H1 (cell line): ENCODE measurements around the gene SCAMP3. TPM values are rescaled to one million over a fixed set of nuclear protein-coding genes. Genes with fewer than 3 reads are reported as not detected.

Experiments
- NANOG ChIP-seq: IDR thresholded peaks from 2 replicates; pipeline ENCODE4 v1.6.1; 2011; ENCODE audit warnings: low read length, low read depth, mild to moderate bottlenecking, inconsistent platforms; ENCODE audit not compliant: insufficient read depth, poor library complexity, severe bottlenecking
- TBP ChIP-seq: IDR thresholded peaks from 2 replicates; pipeline ENCODE4 v1.6.1; 2011; ENCODE audit warnings: low read depth, low read length, improper control_type of control experiment
- polyA plus RNA-seq, 7 experiments: library from polyadenylated mRNA; depleted of rRNA in 3 of 7; stranded (reverse) in 5 of 7; unstranded in 2 of 7; fragments of >200 nt in 5 of 7; fragments of 200-250 nt in 2 of 7; gene quantifications; 1 replicate in 5 of 7; 2 replicates in 1 of 7; 4 replicates in 1 of 7; pipeline versions ENCODE4 v1.2.1 to v1.2.3, GENCODE V29; 2011 to 2013; ENCODE audit warnings: missing spikeins in 2 of 7, mixed read lengths in 2 of 7
- total RNA-seq: library from RNA; stranded (reverse); fragmentation: NEBNext Ultra II Directional; extraction: Animal tissue kit (Norgen Biotek cat#: 25700); gene quantifications from 2 replicates; pipeline ENCODE4 v1.2.1, GENCODE V29; 2021
- TF ChIP-seq, protein P1 (sequence below): fragments of 300-600 bp; sonication (generic); IDR thresholded peaks from 2 replicates; pipeline ENCODE4 v1.7.1; 2012; ENCODE audit warnings: low read length, moderate library complexity, mild to moderate bottlenecking, inconsistent platforms; ENCODE audit not compliant: insufficient replicate concordance
- TF ChIP-seq, protein P2 (sequence below), 3 experiments: IDR thresholded peaks; 1 replicate in 2 of 3; 2 replicates in 1 of 3; pipeline versions ENCODE4 v1.5.1 to v1.6.1; 2011; ENCODE audit warnings: low read length in 3 of 3, mild to moderate bottlenecking in 3 of 3, inconsistent platforms in 2 of 3, low read depth in 1 of 3, moderate library complexity in 1 of 3; ENCODE audit not compliant: insufficient read depth in 1 of 3; ENCODE audit errors: control extremely low read depth in 1 of 3

SCAMP3 gene
- total and polyA plus RNA-seq, 2 of the 8 experiments (the other 6 are each of a cell fraction or from before 2014, with no cell fraction given): 48.9 to 143 TPM

DNA sequence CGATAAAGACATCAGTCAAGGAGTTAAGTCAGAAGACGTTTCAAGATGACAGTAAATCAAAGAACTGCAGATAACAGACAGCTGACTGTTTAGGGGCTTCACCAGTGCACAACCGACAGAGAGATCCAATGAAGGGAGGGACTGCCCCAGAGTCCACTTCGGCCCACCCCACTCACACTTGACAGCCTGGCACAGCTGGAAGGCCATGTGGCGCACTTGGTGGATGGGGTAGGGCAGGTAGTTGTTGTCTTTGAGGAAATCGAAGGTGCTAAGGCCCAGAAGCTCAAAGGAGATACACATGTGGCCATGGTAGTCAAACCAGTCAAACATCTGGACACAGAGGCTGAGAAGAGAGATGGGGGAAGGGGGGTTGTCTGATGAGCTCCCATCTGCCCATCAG is 4.4 kb upstream of the SCAMP3 start (continued):
- TF ChIP-seq, protein P1, sequence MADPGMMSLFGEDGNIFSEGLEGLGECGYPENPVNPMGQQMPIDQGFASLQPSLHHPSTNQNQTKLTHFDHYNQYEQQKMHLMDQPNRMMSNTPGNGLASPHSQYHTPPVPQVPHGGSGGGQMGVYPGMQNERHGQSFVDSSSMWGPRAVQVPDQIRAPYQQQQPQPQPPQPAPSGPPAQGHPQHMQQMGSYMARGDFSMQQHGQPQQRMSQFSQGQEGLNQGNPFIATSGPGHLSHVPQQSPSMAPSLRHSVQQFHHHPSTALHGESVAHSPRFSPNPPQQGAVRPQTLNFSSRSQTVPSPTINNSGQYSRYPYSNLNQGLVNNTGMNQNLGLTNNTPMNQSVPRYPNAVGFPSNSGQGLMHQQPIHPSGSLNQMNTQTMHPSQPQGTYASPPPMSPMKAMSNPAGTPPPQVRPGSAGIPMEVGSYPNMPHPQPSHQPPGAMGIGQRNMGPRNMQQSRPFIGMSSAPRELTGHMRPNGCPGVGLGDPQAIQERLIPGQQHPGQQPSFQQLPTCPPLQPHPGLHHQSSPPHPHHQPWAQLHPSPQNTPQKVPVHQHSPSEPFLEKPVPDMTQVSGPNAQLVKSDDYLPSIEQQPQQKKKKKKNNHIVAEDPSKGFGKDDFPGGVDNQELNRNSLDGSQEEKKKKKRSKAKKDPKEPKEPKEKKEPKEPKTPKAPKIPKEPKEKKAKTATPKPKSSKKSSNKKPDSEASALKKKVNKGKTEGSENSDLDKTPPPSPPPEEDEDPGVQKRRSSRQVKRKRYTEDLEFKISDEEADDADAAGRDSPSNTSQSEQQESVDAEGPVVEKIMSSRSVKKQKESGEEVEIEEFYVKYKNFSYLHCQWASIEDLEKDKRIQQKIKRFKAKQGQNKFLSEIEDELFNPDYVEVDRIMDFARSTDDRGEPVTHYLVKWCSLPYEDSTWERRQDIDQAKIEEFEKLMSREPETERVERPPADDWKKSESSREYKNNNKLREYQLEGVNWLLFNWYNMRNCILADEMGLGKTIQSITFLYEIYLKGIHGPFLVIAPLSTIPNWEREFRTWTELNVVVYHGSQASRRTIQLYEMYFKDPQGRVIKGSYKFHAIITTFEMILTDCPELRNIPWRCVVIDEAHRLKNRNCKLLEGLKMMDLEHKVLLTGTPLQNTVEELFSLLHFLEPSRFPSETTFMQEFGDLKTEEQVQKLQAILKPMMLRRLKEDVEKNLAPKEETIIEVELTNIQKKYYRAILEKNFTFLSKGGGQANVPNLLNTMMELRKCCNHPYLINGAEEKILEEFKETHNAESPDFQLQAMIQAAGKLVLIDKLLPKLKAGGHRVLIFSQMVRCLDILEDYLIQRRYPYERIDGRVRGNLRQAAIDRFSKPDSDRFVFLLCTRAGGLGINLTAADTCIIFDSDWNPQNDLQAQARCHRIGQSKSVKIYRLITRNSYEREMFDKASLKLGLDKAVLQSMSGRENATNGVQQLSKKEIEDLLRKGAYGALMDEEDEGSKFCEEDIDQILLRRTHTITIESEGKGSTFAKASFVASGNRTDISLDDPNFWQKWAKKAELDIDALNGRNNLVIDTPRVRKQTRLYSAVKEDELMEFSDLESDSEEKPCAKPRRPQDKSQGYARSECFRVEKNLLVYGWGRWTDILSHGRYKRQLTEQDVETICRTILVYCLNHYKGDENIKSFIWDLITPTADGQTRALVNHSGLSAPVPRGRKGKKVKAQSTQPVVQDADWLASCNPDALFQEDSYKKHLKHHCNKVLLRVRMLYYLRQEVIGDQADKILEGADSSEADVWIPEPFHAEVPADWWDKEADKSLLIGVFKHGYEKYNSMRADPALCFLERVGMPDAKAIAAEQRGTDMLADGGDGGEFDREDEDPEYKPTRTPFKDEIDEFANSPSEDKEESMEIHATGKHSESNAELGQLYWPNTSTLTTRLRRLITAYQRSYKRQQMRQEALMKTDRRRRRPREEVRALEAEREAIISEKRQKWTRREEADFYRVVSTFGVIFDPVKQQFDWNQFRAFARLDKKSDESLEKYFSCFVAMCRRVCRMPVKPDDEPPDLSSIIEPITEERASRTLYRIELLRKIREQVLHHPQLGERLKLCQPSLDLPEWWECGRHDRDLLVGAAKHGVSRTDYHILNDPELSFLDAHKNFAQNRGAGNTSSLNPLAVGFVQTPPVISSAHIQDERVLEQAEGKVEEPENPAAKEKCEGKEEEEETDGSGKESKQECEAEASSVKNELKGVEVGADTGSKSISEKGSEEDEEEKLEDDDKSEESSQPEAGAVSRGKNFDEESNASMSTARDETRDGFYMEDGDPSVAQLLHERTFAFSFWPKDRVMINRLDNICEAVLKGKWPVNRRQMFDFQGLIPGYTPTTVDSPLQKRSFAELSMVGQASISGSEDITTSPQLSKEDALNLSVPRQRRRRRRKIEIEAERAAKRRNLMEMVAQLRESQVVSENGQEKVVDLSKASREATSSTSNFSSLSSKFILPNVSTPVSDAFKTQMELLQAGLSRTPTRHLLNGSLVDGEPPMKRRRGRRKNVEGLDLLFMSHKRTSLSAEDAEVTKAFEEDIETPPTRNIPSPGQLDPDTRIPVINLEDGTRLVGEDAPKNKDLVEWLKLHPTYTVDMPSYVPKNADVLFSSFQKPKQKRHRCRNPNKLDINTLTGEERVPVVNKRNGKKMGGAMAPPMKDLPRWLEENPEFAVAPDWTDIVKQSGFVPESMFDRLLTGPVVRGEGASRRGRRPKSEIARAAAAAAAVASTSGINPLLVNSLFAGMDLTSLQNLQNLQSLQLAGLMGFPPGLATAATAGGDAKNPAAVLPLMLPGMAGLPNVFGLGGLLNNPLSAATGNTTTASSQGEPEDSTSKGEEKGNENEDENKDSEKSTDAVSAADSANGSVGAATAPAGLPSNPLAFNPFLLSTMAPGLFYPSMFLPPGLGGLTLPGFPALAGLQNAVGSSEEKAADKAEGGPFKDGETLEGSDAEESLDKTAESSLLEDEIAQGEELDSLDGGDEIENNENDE: no peak
- TF ChIP-seq, protein P2, sequence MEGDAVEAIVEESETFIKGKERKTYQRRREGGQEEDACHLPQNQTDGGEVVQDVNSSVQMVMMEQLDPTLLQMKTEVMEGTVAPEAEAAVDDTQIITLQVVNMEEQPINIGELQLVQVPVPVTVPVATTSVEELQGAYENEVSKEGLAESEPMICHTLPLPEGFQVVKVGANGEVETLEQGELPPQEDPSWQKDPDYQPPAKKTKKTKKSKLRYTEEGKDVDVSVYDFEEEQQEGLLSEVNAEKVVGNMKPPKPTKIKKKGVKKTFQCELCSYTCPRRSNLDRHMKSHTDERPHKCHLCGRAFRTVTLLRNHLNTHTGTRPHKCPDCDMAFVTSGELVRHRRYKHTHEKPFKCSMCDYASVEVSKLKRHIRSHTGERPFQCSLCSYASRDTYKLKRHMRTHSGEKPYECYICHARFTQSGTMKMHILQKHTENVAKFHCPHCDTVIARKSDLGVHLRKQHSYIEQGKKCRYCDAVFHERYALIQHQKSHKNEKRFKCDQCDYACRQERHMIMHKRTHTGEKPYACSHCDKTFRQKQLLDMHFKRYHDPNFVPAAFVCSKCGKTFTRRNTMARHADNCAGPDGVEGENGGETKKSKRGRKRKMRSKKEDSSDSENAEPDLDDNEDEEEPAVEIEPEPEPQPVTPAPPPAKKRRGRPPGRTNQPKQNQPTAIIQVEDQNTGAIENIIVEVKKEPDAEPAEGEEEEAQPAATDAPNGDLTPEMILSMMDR (IDR thresholded peaks at IDR 0.05; ENCODE audit: control extremely low read depth in 1 of 3, insufficient read depth in 1 of 3, low read depth in 1 of 3, low read length in 3 of 3): no peak
- TF ChIP-seq NANOG (no peak), TBP (no peak)
